ENCODE measurements around the gene BRK1.
"Not testable (repeated sequence)": the region's sequence is repeated elsewhere in the genome, so short reads cannot be mapped to it uniquely, and the experiment has no call there.

The BRK1 gene

DNA sequence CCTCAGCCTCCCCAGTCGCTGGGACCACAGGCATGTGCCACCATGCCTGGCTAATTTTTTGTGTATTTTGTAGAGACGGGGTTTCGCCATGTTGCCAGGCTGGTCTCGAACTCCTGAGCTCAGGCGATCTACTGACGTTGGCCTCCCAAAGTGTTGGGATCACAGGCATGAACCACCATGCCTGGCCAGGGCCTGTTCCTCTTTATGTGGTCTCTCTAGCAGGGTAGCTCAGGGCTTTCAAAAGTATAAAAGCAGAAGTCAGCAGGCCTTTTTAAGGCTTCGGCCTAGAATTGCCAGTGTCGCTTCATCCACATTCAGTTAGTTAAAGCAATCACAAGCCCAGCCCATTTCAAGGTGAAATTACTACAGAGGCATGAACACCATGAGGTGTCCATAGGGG is 33.8 kb downstream of the BRK1 start:
- DNase-seq = no peak

DNA sequence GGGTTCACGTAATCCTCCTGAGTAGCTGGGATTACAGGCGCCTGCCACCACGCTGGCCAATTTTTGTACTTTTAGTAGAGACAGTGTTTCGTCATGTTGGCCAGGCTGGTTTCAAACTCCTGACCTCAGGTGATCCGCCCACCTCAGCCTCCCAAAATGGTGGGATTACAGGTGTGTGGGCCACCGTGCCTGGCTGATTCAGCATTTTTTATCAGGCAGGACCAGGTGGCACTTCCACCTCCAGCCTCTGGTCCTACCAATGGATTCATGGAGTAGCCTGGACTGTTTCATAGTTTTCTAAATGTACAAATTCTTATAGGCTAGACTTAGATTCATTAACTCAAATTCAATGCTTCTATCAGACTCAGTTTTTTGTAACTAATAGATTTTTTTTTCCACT is 35.5 kb downstream of the BRK1 start:
- no peak for DNase-seq

DNA sequence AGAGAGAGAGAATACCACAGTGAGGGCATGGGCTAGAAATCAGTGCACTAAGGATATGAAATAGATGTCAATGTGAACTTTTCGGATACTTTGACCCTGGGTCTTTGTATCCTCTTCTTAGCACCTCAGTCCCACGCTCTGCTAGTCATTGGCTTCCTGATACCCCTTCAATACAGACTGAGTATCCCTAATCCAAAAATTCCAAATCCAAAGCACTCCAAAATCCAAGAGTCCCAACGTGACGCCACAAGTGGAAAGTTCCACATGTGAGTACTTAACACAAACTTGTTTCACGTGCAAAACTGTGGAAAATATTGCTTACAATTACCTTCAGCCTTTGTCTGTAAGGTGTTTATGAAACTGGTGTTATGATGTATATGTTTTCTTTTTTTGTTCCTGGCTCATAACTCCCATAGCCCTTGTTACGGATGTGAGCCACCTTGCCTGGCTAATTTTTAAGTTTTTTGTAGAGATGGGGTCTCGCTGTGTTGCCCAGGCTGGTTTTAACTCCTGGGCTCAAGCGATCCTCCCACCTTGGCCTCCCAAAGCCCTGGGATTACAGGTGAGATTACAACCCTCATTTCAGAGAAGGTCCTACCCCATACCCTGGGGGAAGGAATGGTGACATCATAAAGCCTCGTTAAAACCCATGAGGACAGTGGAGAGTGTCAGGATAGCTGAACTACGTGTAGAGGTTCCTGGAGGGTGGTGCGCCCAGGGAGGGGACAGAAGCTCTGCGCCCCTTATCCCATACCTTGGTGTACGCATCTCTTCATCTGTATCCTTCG is 39.1 kb downstream of the BRK1 start:
- no peak for DNase-seq

DNA sequence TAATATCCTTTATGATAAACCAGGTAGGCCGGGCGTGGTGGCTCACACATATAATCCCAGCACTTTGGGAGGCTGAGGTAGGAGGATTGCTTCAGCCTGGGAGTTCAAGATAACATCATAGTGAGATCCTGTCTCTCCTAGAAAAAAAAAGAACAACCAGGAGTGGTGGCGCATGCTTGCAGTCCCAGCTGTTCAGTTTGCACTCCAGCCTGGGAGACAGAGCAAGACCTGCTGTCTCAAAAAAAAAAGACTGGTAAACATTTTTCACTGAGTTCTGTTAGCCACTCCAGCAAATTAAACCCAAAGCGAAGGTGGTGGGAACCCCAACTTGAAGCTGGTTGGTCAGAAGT is 39.6 kb downstream of the BRK1 start:
- no peak for DNase-seq

DNA sequence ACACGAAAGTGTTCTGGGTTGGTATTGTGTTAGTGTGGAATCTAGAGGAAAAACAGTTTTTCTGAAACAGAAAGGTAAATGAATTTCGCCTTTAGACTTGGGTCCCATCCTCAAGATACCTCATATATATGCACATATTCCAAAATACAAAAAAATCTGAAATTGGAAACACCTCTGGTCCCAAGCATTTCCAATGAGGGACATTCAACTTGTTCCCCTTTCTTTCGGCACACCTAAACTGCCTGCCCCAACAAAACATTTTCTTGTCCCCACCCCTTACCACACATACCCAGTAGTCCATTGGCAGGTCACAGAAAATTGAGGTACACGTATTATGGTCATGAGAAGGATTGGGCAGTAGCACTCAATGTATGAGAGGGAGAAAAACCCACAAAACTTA is 40.2 kb downstream of the BRK1 start:
- DNase-seq = no peak

DNA sequence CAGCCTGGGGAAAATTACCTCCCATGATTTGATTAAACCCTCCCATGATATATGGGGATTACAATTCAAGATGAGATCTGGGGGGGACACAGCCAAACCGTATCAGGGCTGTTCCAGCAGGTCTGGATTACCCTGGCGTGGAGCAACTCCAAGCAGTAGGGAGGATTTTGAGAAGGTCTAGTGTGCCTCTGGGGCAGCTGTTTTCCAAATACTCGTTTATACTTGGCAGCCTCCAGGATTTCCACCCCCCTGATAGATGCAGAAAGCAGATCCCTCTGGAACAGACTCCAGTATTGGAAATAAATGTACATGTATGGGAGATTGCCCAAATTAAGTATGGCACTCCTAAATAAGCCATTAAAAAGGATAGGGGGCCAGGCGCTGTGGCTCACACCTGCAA is 41.6 kb downstream of the BRK1 start:
- DNase-seq = no peak

DNA sequence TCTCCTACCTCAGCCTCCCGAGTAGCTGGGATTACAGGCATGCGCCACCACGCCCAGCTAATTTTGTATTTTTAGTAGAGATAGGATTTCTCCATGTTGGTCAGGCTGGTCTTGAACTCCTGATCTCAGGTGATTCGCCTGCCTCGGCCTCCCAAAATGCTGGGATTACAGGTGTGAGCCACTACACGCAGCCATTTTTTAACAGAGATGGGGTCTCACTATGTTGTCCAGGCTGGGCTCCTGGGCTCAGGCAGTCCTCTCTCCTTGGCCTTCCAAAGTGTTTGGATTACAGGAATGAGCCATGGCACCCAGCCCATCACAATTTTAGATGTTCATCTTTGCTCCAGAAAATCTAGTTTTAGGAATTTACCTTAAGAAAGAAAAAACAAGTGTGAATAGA is 43.1 kb downstream of the BRK1 start:
- not testable (repeated sequence) for DNase-seq

DNA sequence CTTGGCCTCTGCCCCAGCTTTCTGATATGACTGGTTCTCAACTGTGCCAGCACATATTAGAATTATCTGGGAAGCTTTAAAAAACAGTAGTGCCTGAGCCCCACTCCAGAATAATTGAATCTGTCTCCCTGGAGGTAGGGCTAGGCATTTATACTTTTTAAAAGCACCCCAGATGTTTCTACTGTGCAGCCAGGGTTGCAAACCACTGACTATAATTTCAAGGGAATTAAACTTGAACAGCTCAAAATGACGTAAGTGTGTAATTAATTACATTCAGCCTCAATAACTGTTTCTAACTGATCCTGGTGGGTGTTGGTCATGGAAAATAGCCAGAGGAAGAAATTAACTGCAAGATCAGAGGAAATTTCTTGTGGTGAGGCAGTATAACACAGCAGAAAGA is 44.9 kb downstream of the BRK1 start:
- no peak for DNase-seq

DNA sequence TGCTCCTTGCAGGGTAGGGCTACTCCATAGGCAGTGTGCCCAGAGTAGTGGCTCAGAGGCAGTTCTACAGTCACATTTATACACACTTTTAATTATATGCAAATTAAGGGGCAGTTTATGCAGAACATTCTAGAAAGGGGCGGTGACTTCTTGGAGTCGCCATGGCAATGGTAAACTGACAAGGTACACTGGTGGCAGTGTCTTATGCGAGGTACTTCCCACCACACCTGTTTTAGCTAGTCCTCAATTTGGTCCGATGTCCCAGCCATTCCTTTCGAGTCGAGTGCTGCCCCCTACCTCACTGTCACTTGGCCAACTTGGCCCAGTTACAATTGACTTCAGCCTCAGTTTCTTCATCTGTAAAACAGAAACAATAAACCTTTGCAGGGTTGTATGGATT is 45.5 kb downstream of the BRK1 start:
- no peak for DNase-seq

DNA sequence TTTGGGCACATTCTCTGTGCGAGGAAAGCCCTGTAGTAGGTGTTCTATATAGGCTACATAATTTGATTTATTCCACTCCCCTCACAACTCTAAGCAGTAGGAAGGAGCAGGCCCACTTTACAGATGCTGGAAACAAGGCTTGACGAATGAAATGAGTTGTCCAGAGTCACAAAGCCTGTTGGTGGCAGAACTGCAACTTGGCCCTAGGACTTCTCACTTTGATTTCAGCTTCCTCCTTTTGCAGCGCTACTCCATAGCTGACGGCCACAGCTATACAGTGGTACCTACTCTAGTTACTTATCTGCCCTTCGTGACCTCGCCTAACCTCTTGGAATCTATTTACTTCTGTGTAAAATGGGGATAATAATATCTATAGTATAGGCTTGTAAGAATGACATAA is 46.7 kb downstream of the BRK1 start:
- DNase-seq = no peak

DNA sequence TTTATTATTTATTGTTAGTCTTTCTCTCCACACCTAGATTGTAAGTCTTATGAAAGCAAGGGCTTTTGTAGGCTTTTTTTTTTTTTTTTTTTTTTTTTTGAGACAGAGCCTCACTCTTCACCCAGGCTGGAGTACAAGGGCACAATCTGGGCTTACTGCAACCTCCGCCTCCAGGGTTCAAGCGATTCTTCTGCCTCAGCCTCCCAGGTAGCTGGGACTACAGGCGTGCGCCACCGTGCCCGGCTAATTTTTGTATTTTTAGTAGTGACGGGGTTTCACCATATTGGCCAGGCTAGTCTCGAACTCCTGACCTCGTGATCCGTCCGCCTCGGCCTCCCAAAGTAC is 48.7 kb downstream of the BRK1 start:
- DNase-seq = not testable (repeated sequence)

DNA sequence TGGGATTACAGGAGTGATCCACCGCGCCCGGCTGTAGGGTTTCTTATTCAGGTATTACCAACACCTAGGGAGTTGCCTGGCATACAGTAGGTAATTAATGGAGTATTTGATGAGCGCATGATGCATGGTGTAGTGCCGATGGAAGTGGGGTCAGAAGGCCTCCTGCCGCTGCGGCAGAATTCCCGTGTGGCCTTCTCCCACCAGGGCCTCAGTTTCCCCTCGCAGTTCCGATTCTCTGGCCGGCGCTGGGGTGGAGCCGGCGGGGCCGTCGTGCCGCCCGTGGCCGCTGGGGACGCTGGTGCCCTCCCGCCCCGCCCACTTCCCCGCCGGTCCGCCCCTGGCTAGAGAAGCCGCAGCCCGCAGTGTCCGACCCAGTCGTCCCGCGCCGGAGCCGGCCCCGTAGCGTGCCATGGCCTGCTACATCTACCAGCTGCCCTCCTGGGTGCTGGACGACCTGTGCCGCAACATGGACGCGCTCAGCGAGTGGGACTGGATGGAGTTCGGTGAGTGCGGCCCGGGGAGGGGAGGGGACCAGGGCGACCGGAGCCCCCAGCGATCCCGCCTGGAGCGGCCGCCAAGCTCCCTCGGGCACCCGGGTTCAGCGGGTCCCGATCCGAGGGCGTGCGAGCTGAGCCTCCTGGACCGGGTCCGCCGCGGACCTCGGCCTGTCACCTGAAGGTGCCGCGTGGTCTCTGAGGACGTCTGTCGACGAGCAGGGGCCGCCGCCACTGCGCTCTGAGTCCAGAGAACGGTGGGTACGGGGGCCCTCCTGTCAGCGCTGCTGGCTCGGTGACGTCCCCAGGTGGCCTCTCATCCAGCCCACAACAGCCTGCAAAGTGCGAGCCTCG is 49.3 kb downstream of the BRK1 start, which contains the start of gene IRAK2:
Gene IRAK2, plus strand, starts transcription at position 374 of the 848 bp plus-strand sequence. Its CDS starts 36 bp downstream, at position 410.
- DNase-seq = peak; percentile 59

DNA sequence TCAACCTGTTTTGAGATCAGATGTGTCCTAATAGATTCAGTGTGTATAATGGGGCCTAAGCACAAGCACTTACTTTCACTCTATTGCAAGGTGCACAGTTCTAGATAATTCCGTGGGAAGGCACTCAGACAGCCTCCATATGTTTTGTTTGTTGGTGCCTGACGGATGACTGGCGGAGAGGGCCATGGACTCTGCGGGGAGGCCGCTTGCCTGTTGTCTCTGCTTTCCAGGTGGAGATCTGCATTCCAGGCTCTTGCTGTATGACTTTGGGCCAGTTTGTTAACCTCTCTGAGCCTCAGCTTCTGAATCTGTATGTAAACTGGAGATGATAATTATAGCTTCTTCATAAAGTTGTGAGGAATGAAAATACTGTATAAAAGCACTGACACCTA is 50.7 kb downstream of the BRK1 start:
- no peak for DNase-seq

DNA sequence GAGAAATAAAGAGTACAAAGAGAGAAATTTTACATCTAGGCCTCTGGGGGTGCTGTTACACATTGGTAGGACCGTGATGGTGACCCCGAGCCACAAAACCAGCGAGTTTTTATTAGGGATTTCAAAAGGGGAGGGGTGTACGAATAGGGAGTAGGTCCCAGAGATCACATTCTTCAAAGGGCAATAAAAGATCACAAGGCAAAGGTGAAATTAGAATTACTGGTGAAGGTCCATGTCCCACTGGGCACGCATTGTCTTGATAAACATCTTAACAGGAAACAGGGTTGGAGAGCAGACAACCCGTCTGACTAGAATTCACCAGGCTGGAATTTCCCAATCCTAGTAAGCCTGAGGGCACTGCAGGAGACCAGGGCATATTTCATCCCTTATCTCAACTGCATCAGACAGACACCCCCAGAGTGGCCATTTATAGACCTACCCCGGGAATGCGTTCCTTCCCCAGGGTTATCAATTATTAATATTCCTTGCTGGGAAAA is 53.6 kb downstream of the BRK1 start:
- DNase-seq = no peak

DNA sequence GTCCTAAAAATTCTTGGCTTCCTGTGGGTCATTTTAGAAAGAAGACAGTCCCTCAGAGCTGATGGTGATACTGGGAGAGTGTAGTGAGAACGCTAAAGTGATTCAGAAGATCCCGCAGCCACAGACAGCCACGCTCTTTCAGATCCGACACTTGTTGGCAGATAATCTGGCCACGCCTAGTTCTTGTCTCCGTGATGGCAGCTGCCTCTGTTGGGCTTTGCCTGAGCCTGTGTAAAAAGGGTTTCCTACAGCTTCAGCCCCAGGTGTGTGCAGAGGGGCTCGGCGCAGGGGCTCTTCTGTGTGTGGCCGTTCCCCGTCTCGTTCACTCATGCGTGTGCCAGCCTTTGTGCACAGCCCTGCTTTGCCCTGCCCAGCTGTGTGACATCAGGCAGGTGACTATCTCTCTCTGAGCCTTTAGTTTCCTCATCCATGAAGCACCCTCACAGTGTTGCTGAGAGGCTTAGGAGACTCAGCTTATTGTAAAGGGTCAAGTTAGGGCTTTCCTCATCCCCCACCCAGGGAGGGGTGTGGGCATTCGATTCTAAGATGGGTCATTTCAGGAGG is 55.5 kb downstream of the BRK1 start:
- DNase-seq = no peak

DNA sequence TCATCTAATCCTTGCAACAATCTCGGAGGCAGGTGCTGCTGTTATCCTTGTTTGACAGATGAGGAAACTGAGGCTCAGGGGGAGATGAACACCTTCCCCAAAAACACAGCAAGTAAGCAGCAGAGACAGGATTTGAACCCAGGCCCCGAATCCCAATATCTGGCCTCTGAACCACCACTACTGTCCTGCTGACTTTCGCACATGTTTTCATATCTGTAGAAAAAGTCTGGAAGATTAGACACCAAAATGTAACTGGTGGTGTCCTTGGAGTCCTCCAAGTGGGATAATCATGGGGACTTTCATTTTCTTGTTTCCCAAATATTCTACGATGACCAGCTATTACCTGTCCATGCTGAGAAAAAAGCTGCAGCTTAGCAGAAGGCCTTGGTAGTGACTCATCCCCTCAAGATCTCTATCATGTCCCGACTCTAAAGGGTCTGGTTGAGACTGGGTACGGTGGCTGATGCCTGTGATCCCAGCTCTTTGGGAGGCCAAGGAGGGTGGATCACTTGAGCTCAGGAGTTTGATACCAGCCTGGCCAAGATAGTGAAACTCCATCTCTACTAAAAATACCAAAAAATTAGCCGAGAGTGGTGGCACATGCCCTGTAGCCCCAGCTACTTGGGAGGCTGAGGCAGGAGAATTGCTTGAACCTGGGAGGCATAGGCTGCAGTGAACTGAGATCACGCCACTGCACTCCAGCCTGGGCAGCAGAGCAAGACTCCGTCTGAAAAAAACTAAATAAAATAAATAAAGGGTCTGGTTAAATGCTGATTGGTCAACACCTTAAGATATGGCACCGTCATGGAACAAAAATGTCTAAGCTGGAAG is 57.8 kb downstream of the BRK1 start:
- DNase-seq = no peak

DNA sequence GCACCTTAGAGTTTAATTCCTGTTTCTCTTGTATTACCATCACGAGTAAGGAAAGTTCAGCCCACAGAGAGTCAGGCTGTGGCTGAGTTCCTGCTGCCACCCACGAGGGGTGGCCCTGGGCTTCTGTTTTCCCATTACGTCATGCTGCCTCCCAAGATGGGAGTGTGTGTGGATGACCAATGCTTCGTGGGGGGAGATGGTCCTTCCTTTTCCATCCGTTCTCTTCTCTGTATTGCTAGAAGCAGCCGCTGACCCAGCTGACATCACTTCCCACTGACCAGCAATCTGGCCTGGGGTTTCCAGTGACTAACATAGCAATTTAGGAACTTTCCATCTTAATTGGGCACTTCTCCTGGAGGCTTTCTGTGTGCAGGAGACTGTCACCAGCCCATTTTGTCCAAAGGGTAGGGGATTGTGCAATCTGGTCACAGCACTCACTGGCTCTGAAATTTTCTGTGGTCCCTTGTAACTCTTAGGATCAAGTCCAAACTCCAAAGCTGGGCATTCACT is 58.5 kb downstream of the BRK1 start:
- DNase-seq = no peak

DNA sequence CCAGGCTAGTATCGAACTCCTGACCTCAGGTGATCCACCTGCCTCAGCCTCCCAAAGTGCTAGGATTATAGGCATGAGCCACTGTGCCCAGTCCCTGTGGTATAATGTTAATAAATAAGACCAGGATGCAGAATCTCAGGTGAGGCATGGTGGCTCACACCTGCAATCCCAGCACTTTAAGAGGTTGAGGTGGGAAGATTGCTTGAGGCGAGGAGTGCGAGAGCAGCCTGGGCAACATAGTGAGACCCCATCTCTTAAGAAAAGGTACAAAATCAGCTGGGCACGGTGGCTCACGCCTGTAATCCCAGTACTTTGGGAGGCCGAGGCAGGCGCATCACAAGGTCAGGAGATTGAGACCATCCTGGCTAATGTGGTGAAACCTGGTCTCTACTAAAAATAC is 59.9 kb downstream of the BRK1 start:
- DNase-seq = not testable (repeated sequence)

DNA sequence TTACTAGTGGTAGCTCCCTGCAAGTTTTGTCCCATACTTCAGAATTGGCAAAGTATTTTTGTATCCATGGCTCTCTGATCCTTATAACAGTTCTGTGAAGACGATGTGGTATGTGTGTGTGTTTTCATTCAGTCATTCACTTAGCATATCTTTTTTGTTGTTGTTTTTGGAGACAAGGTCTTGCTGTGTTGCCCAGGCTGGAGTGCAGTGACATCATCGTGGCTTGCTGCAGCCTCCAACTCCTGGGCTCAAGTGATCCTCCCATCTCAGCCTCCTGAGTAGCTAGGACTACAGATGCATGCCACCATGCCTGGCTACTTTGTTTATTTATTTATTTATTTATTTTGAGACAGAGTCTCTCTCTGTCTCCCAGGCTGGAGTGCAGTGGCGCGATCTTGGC is 60.7 kb downstream of the BRK1 start:
- DNase-seq = not testable (repeated sequence)

All from stimulated activated CD4-positive, alpha-beta T cell treated with anti-CD3 and anti-CD28 coated beads, Interleukin-4, amount 100 ng/mL, for 24 hours (primary cell).